Peyer's patch (tissue), 4 donors: ENCODE measurements around the gene OR9Q1. TPM values are rescaled to one million over a fixed set of nuclear protein-coding genes. Genes with fewer than 3 reads are reported as not detected.
"Not testable (repeated sequence)": the region's sequence is repeated elsewhere in the genome, so short reads cannot be mapped to it uniquely, and the experiment has no call there.

Experiments
- DNase-seq, 3 donors: peaks; one replicate each; pipeline ENCODE4 v3.0.0-alpha.2; 2017 to 2019
- H3K27ac ChIP-seq, 4 donors: fragments of 200-600 bp; sonication (generic); one replicate each; pipeline ENCODE4 v1.5.1; 2016 to 2019
- H3K27me3 ChIP-seq, 2 donors: fragments of 200-600 bp; sonication (generic); one replicate each; pipeline ENCODE4 v1.5.1; 2019
- H3K36me3 ChIP-seq, 3 donors: fragments of 200-600 bp; sonication (generic); one replicate each; pipeline ENCODE4 v1.5.1; 2016 to 2019
- H3K4me1 ChIP-seq, 4 donors: fragments of 200-600 bp; sonication (generic); one replicate each; pipeline ENCODE4 v1.5.1; 2016 to 2019
- H3K4me3 ChIP-seq, 4 donors: fragments of 200-600 bp; sonication (generic); 1 replicate in 3 of 4; 2 replicates in 1 of 4; pipeline ENCODE4 v1.5.1; 2016 to 2019; ENCODE audit warnings: mild to moderate bottlenecking in 1 of 4
- H3K9me3 ChIP-seq, 4 donors: fragments of 200-600 bp; sonication (generic); one replicate each; pipeline ENCODE4 v1.5.1; 2016 to 2019; ENCODE audit warnings: mild to moderate bottlenecking in 1 of 4
- POLR2A ChIP-seq, 2 donors: fragments of 450-650 bp; IDR thresholded peaks; one replicate each; pipeline ENCODE4 v1.5.1; 2017; ENCODE audit warnings: antibody characterized with exemption in 2 of 2, mild to moderate bottlenecking in 2 of 2, moderate library complexity in 2 of 2
- total RNA-seq, 4 donors: library from RNA; depleted of rRNA; stranded (reverse); fragments of >200 nt; gene quantifications; one replicate each; pipeline ENCODE4 v1.1.0, GENCODE V29; 2016
- TF ChIP-seq, protein P1 (sequence below), 6 experiments: fragments of 450-650 bp in 4 of 6; fragments of 200-600 bp in 2 of 6; sonication (generic) in 1 of 6; IDR thresholded peaks; one replicate each; pipeline ENCODE4 v1.5.1; 2017 to 2019; ENCODE audit warnings: antibody characterized with exemption in 6 of 6, mild to moderate bottlenecking in 3 of 6, moderate library complexity in 1 of 6

The OR9Q1 gene
- total RNA-seq, 4 donors from 2014 or later, result not detected

- Histone ChIP-seq H3K36me3 (no peaks in the 10 kb centered on the region), H3K9me3 (no peaks in the 10 kb centered on the region), H3K4me3 (no peak overlapping the region), H3K4me1 (no peaks in the 10 kb centered on the region), H3K27ac (no peak overlapping the region), H3K27me3 (no peaks in the 10 kb centered on the region)
- DNase-seq, result no peak
- TF ChIP-seq, protein P1, sequence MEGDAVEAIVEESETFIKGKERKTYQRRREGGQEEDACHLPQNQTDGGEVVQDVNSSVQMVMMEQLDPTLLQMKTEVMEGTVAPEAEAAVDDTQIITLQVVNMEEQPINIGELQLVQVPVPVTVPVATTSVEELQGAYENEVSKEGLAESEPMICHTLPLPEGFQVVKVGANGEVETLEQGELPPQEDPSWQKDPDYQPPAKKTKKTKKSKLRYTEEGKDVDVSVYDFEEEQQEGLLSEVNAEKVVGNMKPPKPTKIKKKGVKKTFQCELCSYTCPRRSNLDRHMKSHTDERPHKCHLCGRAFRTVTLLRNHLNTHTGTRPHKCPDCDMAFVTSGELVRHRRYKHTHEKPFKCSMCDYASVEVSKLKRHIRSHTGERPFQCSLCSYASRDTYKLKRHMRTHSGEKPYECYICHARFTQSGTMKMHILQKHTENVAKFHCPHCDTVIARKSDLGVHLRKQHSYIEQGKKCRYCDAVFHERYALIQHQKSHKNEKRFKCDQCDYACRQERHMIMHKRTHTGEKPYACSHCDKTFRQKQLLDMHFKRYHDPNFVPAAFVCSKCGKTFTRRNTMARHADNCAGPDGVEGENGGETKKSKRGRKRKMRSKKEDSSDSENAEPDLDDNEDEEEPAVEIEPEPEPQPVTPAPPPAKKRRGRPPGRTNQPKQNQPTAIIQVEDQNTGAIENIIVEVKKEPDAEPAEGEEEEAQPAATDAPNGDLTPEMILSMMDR (IDR thresholded peaks at IDR 0.05), result no peak
- TF ChIP-seq POLR2A (IDR thresholded peaks at IDR 0.05), result no peak
Measured at GRCh38 chr11:57979532-57980079, 44.1 kb upstream of the OR9Q1 start.

- Histone ChIP-seq H3K4me3 (no peak overlapping the region), H3K27me3 (no peaks in the 10 kb centered on the region), H3K9me3 (no peaks in the 10 kb centered on the region), H3K36me3 (no peaks in the 10 kb centered on the region), H3K4me1 (no peaks in the 10 kb centered on the region), H3K27ac (no peak overlapping the region)
- no peak for DNase-seq
- TF ChIP-seq, protein P1 (IDR thresholded peaks at IDR 0.05), result no peak
- no peak for TF ChIP-seq POLR2A (IDR thresholded peaks at IDR 0.05)
Measured at GRCh38 chr11:57980201-57980600, 43.5 kb upstream of the OR9Q1 start.

DNA sequence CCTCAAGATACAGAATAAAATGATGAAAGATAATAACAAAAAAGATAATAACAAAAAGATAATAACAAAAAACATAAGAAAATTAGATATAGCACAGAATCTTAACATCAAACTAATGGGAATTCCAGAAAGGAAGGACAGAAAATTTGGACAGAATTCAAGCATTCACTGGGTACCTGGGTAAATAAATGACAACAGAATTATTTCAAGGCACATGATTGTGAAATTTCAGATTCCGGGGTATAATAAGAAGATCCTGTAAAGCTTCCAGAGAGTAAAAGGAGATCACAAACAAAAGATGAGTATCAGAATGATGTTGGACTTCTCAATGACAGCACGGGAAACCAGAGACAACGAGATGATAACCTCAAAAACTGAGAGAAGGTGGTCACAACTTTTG lies 42.1 kb upstream of the OR9Q1 start:
- H3K4me1 ChIP-seq, result no peaks in the 10 kb centered on the region
- no peaks in the 10 kb centered on the region for H3K27me3 ChIP-seq
- no peak overlapping the region for H3K27ac ChIP-seq
- TF ChIP-seq, protein P1 (IDR thresholded peaks at IDR 0.05), result no peak
- TF ChIP-seq POLR2A (IDR thresholded peaks at IDR 0.05), result no peak
- no peak for DNase-seq
- no peaks in the 10 kb centered on the region for H3K9me3 ChIP-seq
- no peak overlapping the region for H3K4me3 ChIP-seq
- H3K36me3 ChIP-seq, result no peaks in the 10 kb centered on the region

- no peaks in the 10 kb centered on the region for H3K9me3 ChIP-seq
- H3K4me3 ChIP-seq, result no peak overlapping the region
- no peak for DNase-seq
- TF ChIP-seq POLR2A (IDR thresholded peaks at IDR 0.05), result no peak
- TF ChIP-seq, protein P1 (IDR thresholded peaks at IDR 0.05), result no peak
- no peak overlapping the region for H3K27ac ChIP-seq
- H3K4me1 ChIP-seq, result no peaks in the 10 kb centered on the region
- no peaks in the 10 kb centered on the region for H3K36me3 ChIP-seq
- H3K27me3 ChIP-seq, result no peaks in the 10 kb centered on the region
Measured at GRCh38 chr11:57982776-57983175, 40.9 kb upstream of the OR9Q1 start.

DNA sequence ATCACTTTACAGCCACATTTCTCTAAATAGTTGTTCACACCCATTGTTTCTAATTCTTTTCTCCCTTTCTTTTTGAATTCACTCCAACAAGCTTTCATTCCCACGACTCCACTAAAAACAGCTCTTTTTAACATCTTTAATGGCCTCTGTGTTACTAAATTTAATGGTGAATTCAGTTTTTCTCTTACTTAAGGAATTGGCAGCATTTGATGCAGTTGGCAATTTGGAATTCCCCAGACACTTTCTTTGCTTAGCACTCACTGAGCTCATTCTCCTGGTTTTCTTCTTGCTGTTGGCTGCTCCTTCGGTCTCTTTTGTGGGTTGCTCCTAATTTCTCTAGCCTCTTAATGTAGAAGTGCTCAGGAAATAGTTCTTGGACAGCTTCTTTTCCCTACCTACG lies 40.5 kb upstream of the OR9Q1 start:
- Histone ChIP-seq H3K36me3 (no peaks in the 10 kb centered on the region), H3K4me3 (no peak overlapping the region), H3K9me3 (no peaks in the 10 kb centered on the region), H3K4me1 (no peaks in the 10 kb centered on the region), H3K27ac (no peak overlapping the region), H3K27me3 (no peaks in the 10 kb centered on the region)
- no peak for TF ChIP-seq POLR2A (IDR thresholded peaks at IDR 0.05)
- TF ChIP-seq, protein P1 (IDR thresholded peaks at IDR 0.05), result no peak
- no peak for DNase-seq

DNA sequence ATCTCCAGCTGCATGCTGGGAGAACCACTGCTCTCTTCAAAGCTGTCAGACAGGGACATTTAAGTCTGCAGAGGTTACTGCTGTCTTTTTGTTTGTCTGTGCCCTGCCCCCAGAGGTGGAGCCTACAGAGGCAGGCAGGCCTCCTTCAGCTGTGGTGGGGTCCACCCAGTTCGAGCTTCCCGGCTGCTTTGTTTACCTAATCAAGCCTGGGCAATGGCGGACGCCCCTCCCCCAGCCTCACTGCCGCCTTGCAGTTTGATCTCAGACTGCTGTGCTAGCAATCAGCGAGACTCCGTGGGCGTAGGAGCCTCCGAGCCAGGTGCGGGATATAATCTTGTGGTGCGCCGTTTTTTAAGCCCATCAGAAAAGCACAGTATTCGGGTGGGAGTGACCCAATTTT lies 24.2 kb upstream of the OR9Q1 start:
- not testable (repeated sequence) for H3K4me3 ChIP-seq, H3K27me3 ChIP-seq, H3K4me1 ChIP-seq, H3K36me3 ChIP-seq, H3K27ac ChIP-seq, H3K9me3 ChIP-seq, DNase-seq

GRCh38 chr11:58000021-58000420 lies 23.7 kb upstream of the OR9Q1 start:
- not testable (repeated sequence) for H3K4me1 ChIP-seq, DNase-seq, H3K9me3 ChIP-seq, H3K36me3 ChIP-seq, H3K27me3 ChIP-seq, H3K4me3 ChIP-seq, H3K27ac ChIP-seq
